H9 (cell line): ENCODE results near the gene SMC5. TPM values are rescaled to one million over a fixed set of nuclear protein-coding genes. Genes with fewer than 3 reads are reported as not detected.

Experiments
- DNase-seq: peaks from one replicate; pipeline ENCODE4 v3.0.0-alpha.2; 2017
- H2AFZ ChIP-seq: one replicate; pipeline ENCODE4 v1.6.1; 2013; ENCODE audit warnings: mild to moderate bottlenecking, low read length, control low read depth, moderate library complexity
- H2AK5ac ChIP-seq: 2 replicates; pipeline ENCODE4 v1.6.1; 2013; ENCODE audit warnings: low read length, control low read depth, mixed read lengths; ENCODE audit not compliant: insufficient read length
- H2BK120ac ChIP-seq: one replicate; pipeline ENCODE4 v1.6.1; 2013; ENCODE audit warnings: low read depth, mild to moderate bottlenecking, low read length, control low read depth, inconsistent platforms; ENCODE audit not compliant: poor library complexity, severe bottlenecking
- H2BK12ac ChIP-seq: 2 replicates; pipeline ENCODE4 v1.6.1; 2013; ENCODE audit warnings: low read length, control low read depth, mixed read lengths, low read depth; ENCODE audit not compliant: insufficient read length
- H2BK15ac ChIP-seq: 2 replicates; pipeline ENCODE4 v1.6.1; 2013; ENCODE audit warnings: low read depth, low read length, control low read depth
- H2BK20ac ChIP-seq: one replicate; pipeline ENCODE4 v1.6.1; 2013; ENCODE audit warnings: low read depth, mild to moderate bottlenecking, low read length, control low read depth, inconsistent platforms; ENCODE audit not compliant: poor library complexity, severe bottlenecking
- H2BK5ac ChIP-seq: 2 replicates; pipeline ENCODE4 v1.6.1; 2013; ENCODE audit warnings: low read length, control low read depth, mixed read lengths; ENCODE audit not compliant: insufficient read length
- H3K14ac ChIP-seq: 2 replicates; pipeline ENCODE4 v1.6.1; 2013; ENCODE audit warnings: low read length, control low read depth; ENCODE audit not compliant: insufficient read depth
- H3K18ac ChIP-seq: 2 replicates; pipeline ENCODE4 v1.6.1; 2013; ENCODE audit warnings: low read depth, mild to moderate bottlenecking, mixed read lengths, low read length, control low read depth; ENCODE audit not compliant: insufficient read length
- H3K23ac ChIP-seq: 2 replicates; pipeline ENCODE4 v1.6.1; 2013; ENCODE audit warnings: low read length, control low read depth, mixed read lengths, low read depth; ENCODE audit not compliant: insufficient read length
- H3K23me2 ChIP-seq: 2 replicates; pipeline ENCODE4 v1.6.1; 2013; ENCODE audit warnings: low read depth, mild to moderate bottlenecking, mixed read lengths, low read length, control low read depth; ENCODE audit not compliant: insufficient read length, poor library complexity, severe bottlenecking
- H3K27ac ChIP-seq: 2 replicates; pipeline ENCODE4 v1.5.1; 2013; ENCODE audit warnings: low read length, control low read depth, mixed read lengths, low read depth; ENCODE audit not compliant: insufficient read length
- H3K27me3 ChIP-seq: 2 replicates; pipeline ENCODE4 v1.6.1; 2013; ENCODE audit warnings: low read length, control low read depth, inconsistent platforms; ENCODE audit not compliant: insufficient read depth
- H3K4ac ChIP-seq: 2 replicates; pipeline ENCODE4 v1.6.1; 2013; ENCODE audit warnings: low read depth, mild to moderate bottlenecking, control low read depth, inconsistent platforms, low read length, moderate library complexity
- H3K4me1 ChIP-seq: 2 replicates; pipeline ENCODE4 v1.6.1; 2013; ENCODE audit warnings: low read length, control low read depth, inconsistent platforms; ENCODE audit not compliant: insufficient read depth
- H3K4me2 ChIP-seq: 2 replicates; pipeline ENCODE4 v1.6.1; 2013; ENCODE audit warnings: low read length, control low read depth, mixed read lengths; ENCODE audit not compliant: insufficient read length, insufficient read depth
- H3K56ac ChIP-seq: 2 replicates; pipeline ENCODE4 v1.6.1; 2013; ENCODE audit warnings: low read depth, mild to moderate bottlenecking, mixed read lengths, low read length, control low read depth; ENCODE audit not compliant: insufficient read length
- H3K79me1 ChIP-seq: 2 replicates; pipeline ENCODE4 v1.6.1; 2013; ENCODE audit warnings: low read depth, mild to moderate bottlenecking, moderate library complexity, low read length, control low read depth, inconsistent platforms; ENCODE audit not compliant: insufficient read depth, poor library complexity, severe bottlenecking
- H3K79me2 ChIP-seq: 2 replicates; pipeline ENCODE4 v1.6.1; 2013; ENCODE audit warnings: low read length, control low read depth, inconsistent platforms; ENCODE audit not compliant: insufficient read depth
- H3K9ac ChIP-seq: 2 replicates; pipeline ENCODE4 v1.6.1; 2013; ENCODE audit warnings: low read length, control low read depth, mixed read lengths; ENCODE audit not compliant: insufficient read length; ENCODE audit errors: extremely low read depth
- H3K9me3 ChIP-seq: one replicate; pipeline ENCODE4 v1.6.1; 2013; ENCODE audit warnings: low read depth, low read length, inconsistent platforms; ENCODE audit not compliant: control insufficient read depth
- H3T11ph ChIP-seq: one replicate; pipeline ENCODE4 v1.6.1; 2013; ENCODE audit warnings: mild to moderate bottlenecking, low read length, control low read depth, inconsistent platforms
- H4K20me1 ChIP-seq: one replicate; pipeline ENCODE4 v1.6.1; 2013; ENCODE audit not compliant: control insufficient read depth, insufficient read length, insufficient read depth
- H4K5ac ChIP-seq: 2 replicates; pipeline ENCODE4 v1.6.1; 2013; ENCODE audit warnings: low read depth, mild to moderate bottlenecking, mixed read lengths, low read length, control low read depth; ENCODE audit not compliant: insufficient read length
- H4K8ac ChIP-seq: replicated peaks from 2 replicates; pipeline ENCODE4 v1.6.1; 2013; ENCODE audit warnings: low read length, control low read depth, mixed read lengths, low read depth; ENCODE audit not compliant: insufficient read length
- H4K91ac ChIP-seq: 2 replicates; pipeline ENCODE4 v1.6.1; 2013; ENCODE audit warnings: low read depth, mild to moderate bottlenecking, moderate library complexity, mixed read lengths, low read length, control low read depth; ENCODE audit not compliant: insufficient read length
- H3K27ac Mint-ChIP-seq, 3 experiments: 2 replicates in 2 of 3; 3 replicates in 1 of 3; pipeline ENCODE4 v1.8.0; 2020 to 2021; ENCODE audit warnings: mixed read lengths in 3 of 3, mild to moderate bottlenecking in 1 of 3, moderate library complexity in 1 of 3
- H3K27me3 Mint-ChIP-seq: 2 replicates; pipeline ENCODE4 v1.8.0; 2021; ENCODE audit warnings: low read depth, mild to moderate bottlenecking, moderate library complexity, mixed read lengths
- H3K36me3 Mint-ChIP-seq, 3 experiments: 2 replicates in 2 of 3; 3 replicates in 1 of 3; pipeline ENCODE4 v1.8.0; 2020 to 2021; ENCODE audit warnings: low read depth in 3 of 3, mixed read lengths in 3 of 3; ENCODE audit not compliant: insufficient read depth in 1 of 3
- H3K4me1 Mint-ChIP-seq, 2 experiments: 2 replicates each; pipeline ENCODE4 v1.8.0; 2020; ENCODE audit warnings: mixed read lengths in 2 of 2
- H3K4me3 Mint-ChIP-seq, 2 experiments: 2 replicates in 1 of 2; 3 replicates in 1 of 2; pipeline ENCODE4 v1.8.0; 2020 to 2021; ENCODE audit warnings: mild to moderate bottlenecking in 2 of 2, mixed read lengths in 2 of 2, moderate library complexity in 1 of 2
- H3K9me3 Mint-ChIP-seq, 2 experiments: 2 replicates in 1 of 2; 3 replicates in 1 of 2; pipeline ENCODE4 v1.8.0; 2020; ENCODE audit warnings: mild to moderate bottlenecking in 2 of 2, mixed read lengths in 2 of 2, moderate library complexity in 1 of 2
- CTCF ChIP-seq: fragments of 200-600 bp; sonication (generic); conservative IDR thresholded peaks from 3 replicates; pipeline ENCODE4 v1.8.0; 2021; ENCODE audit warnings: antibody characterized with exemption, mild to moderate bottlenecking
- WGBS: extraction: QIAGEN DNeasy Blood & Tissue Kit; methylation state at CpG from one replicate; pipeline ENCODE4 v1.1.7; 2013; ENCODE audit warnings: missing lambda C conversion rate, low lambda C conversion rate, mixed read lengths; ENCODE audit not compliant: insufficient read length; ENCODE audit errors: extremely low coverage; 5-methylcytosine and 5-hydroxymethylcytosine counted together
- total RNA-seq: library from RNA; stranded (reverse); gene quantifications from 2 replicates; pipeline ENCODE4 v1.2.1, GENCODE V29; 2021

Gene SMC5
- total RNA-seq, 1 experiment from 2014 or later: 29.6 TPM

GRCh38 chr9:70385426-70385825 lies 126.6 kb downstream of the SMC5 start:
- H2BK12ac ChIP-seq: no peak overlapping the region
- H4K20me1 ChIP-seq: no peaks in the 10 kb centered on the region
- no peak overlapping the region for H4K8ac ChIP-seq
- H3K79me2 ChIP-seq: no peaks in the 10 kb centered on the region
- no peak overlapping the region for H2AK5ac ChIP-seq
- H3K4me1 ChIP-seq: no peaks in the 10 kb centered on the region
- H3K9ac ChIP-seq: no peak overlapping the region
- H3K79me1 ChIP-seq: no peaks in the 10 kb centered on the region
- no peak overlapping the region for H3K56ac ChIP-seq
- H2BK5ac ChIP-seq: no peak overlapping the region
- Mint-ChIP-seq H3K4me3 (no peak overlapping the region), H3K9me3 (no peaks in the 10 kb centered on the region), H3K4me1 (peaks cover 5 to 10% of the 10 kb centered on the region in 2 experiments), H3K27me3 (no peaks in the 10 kb centered on the region; the same call in none of the 2 replicates), H3K27ac (no peak overlapping the region), H3K36me3 (no peaks in the 10 kb centered on the region)
- no peak overlapping the region for H3K23ac ChIP-seq
- no peak overlapping the region for H2BK15ac ChIP-seq
- no peak overlapping the region for H4K5ac ChIP-seq
- H3K23me2 ChIP-seq: no peaks in the 10 kb centered on the region
- no peak overlapping the region for H3K4ac ChIP-seq
- H3K14ac ChIP-seq: no peak overlapping the region
- H3K27me3 ChIP-seq: no peaks in the 10 kb centered on the region
- no peak overlapping the region for H4K91ac ChIP-seq
- no peak overlapping the region for H3K27ac ChIP-seq
- no peak overlapping the region for H2AFZ ChIP-seq
- H3K9me3 ChIP-seq: no peaks in the 10 kb centered on the region
- no peak for DNase-seq
- H3K4me2 ChIP-seq: no peak overlapping the region
- no peak overlapping the region for H3K18ac ChIP-seq
- no peak for TF ChIP-seq CTCF
- no peak overlapping the region for H2BK20ac ChIP-seq
- no peak overlapping the region for H3T11ph ChIP-seq
- no peak overlapping the region for H2BK120ac ChIP-seq
- WGBS: no CpG with 5 or more reads among the region's 3 CpGs
